ENCODE data around the gene RCOR1.
"Not testable (repeated sequence)": the region's sequence is repeated elsewhere in the genome, so short reads cannot be mapped to it uniquely, and the experiment has no call there.

The RCOR1 gene

GRCh38 chr14:102630881-102631280 lies 38.4 kb downstream of the RCOR1 start:
- no peak for FAIRE-seq

- no peak for FAIRE-seq
These were observed 41.6 kb downstream of the RCOR1 start for GRCh38 chr14:102633906-102634595.

- not testable (repeated sequence) for FAIRE-seq
These were observed 47.2 kb downstream of the RCOR1 start for GRCh38 chr14:102639611-102640010.

GRCh38 chr14:102644523-102644922 lies 52.1 kb downstream of the RCOR1 start:
- no peak for FAIRE-seq

- no peak for FAIRE-seq
These were observed 53.4 kb downstream of the RCOR1 start for GRCh38 chr14:102645746-102646440.

- FAIRE-seq, result no peak
These were observed 54.2 kb downstream of the RCOR1 start for GRCh38 chr14:102646615-102647014.

GRCh38 chr14:102652194-102652593 lies 59.7 kb downstream of the RCOR1 start:
- no peak for FAIRE-seq

GRCh38 chr14:102654298-102654697 lies 61.8 kb downstream of the RCOR1 start:
- FAIRE-seq, result no peak

GRCh38 chr14:102655137-102655536 lies 62.7 kb downstream of the RCOR1 start:
- no peak for FAIRE-seq

- no peak for FAIRE-seq
These were observed 67.3 kb downstream of the RCOR1 start for GRCh38 chr14:102659797-102660196.

GRCh38 chr14:102661614-102662013 lies 69.2 kb downstream of the RCOR1 start:
- FAIRE-seq, result no peak

GRCh38 chr14:102662636-102663430 lies 70.4 kb downstream of the RCOR1 start:
- no peak for FAIRE-seq

GRCh38 chr14:102663440-102663839 lies 71.0 kb downstream of the RCOR1 start:
- no peak for FAIRE-seq

GRCh38 chr14:102665621-102666020 lies 73.2 kb downstream of the RCOR1 start:
- no peak for FAIRE-seq

GRCh38 chr14:102666635-102667034 lies 74.2 kb downstream of the RCOR1 start:
- no peak for FAIRE-seq

- FAIRE-seq, result no peak
These were observed 75.3 kb downstream of the RCOR1 start for GRCh38 chr14:102667703-102668102.

- no peak for FAIRE-seq
These were observed 75.9 kb downstream of the RCOR1 start for GRCh38 chr14:102668291-102668873.

- no peak for FAIRE-seq
These were observed 79.0 kb downstream of the RCOR1 start for GRCh38 chr14:102671410-102671809.

- no peak for FAIRE-seq
These were observed 80.0 kb downstream of the RCOR1 start for GRCh38 chr14:102672410-102672960.

GRCh38 chr14:102675396-102675795 lies 82.9 kb downstream of the RCOR1 start:
- FAIRE-seq, result no peak

GRCh38 chr14:102678394-102678793 lies 85.9 kb downstream of the RCOR1 start:
- FAIRE-seq, result no peak

GRCh38 chr14:102683399-102684297 lies 91.2 kb downstream of the RCOR1 start:
- no peak for FAIRE-seq
